AG04450 (cell line): ENCODE results near the gene F2RL3. TPM values are rescaled to one million over a fixed set of nuclear protein-coding genes. Genes with fewer than 3 reads are reported as not detected.

ENCODE experiments used
- CTCF ChIA-PET: fragments of 300-600, 350-600 bp; formaldehyde crosslinking; extraction: SDS; loops from one replicate; lab custom pipeline; 2022; ENCODE audit warnings: antibody characterized with exemption, inconsistent platforms; lab: Charles Lee
- POLR2A ChIA-PET: fragments of 350-600 bp; formaldehyde crosslinking; extraction: SDS; loops from one replicate; lab custom pipeline; 2021; ENCODE audit warnings: antibody characterized with exemption, inconsistent platforms; lab: Yijun Ruan, JAX
- DNase-seq: peaks from one replicate; pipeline ENCODE4 v3.0.0-alpha.2; 2011; ENCODE audit warnings: low read depth, low spot score
- H3K27ac ChIP-seq: one replicate; pipeline ENCODE4 v1.5.1; 2012; ENCODE audit warnings: low read depth, low read length, control low read depth
- H3K27me3 ChIP-seq: one replicate; pipeline ENCODE4 v1.6.0; 2012; ENCODE audit warnings: low read length; ENCODE audit not compliant: control insufficient read depth, insufficient read depth
- H3K4me3 ChIP-seq: 2 replicates; pipeline ENCODE4 v1.5.1; 2011; ENCODE audit warnings: mild to moderate bottlenecking, low read depth, low read length, control low read depth
- H3K9me3 ChIP-seq: 2 replicates; pipeline ENCODE4 v1.5.1; 2012; ENCODE audit warnings: low read length; ENCODE audit not compliant: control insufficient read depth, insufficient read depth
- CTCF ChIP-seq: IDR thresholded peaks from 2 replicates; pipeline ENCODE4 v1.5.1; 2011; ENCODE audit warnings: low read depth, low read length, control low read depth, inconsistent platforms
- polyA plus RNA-seq: library from polyadenylated mRNA; depleted of rRNA; stranded (reverse); fragments of >200 nt; gene quantifications from 2 replicates; pipeline ENCODE4 v1.2.3, GENCODE V29; 2011

The F2RL3 gene
- polyA plus RNA-seq, 1 experiment: not detected

GRCh38 chr19:16897029-16897855 is 8.4 kb downstream of the F2RL3 start:
- no peak for TF ChIP-seq CTCF
- peaks cover 10% of the 10 kb centered on the region for H3K27me3 ChIP-seq
- CTCF ChIA-PET: interaction anchor here (0.6 kb wide), 1 partner anchor 1308 kb away, joined by 3 read pairs; no protein-coding TSS in a partner anchor
- no peak overlapping the region for H3K27ac ChIP-seq
- H3K9me3 ChIP-seq: peaks cover 5% of the 10 kb centered on the region; the same call in 1 of the 2 replicates
- POLR2A ChIA-PET: no interaction called here
- DNase-seq: peak; percentile 87
- peak overlapping the region; percentile 61 for H3K4me3 ChIP-seq

- POLR2A ChIA-PET: no interaction called here
These were observed 9.0 kb downstream of the F2RL3 start for GRCh38 chr19:16897856-16898161.

GRCh38 chr19:16898361-16899015 is 9.7 kb downstream of the F2RL3 start:
- Histone ChIP-seq H3K4me3 (no peak overlapping the region), H3K27me3 (peaks cover 8% of the 10 kb centered on the region), H3K27ac (no peak overlapping the region), H3K9me3 (peaks cover 5% of the 10 kb centered on the region; the same call in 1 of the 2 replicates)
- ChIA-PET CTCF (no interaction called here), POLR2A (no interaction called here)
- no peak for TF ChIP-seq CTCF
- DNase-seq: no peak

More at GRCh38 chr19:16897856-16898161, 9.0 kb downstream of the F2RL3 start:
- no peak for TF ChIP-seq CTCF
- Histone ChIP-seq H3K27ac (no peak overlapping the region), H3K9me3 (peaks cover 5% of the 10 kb centered on the region; the same call in 1 of the 2 replicates), H3K4me3 (peak overlapping the region; percentile 61), H3K27me3 (peaks cover 10% of the 10 kb centered on the region)
- CTCF ChIA-PET: interaction anchor here (0.6 kb wide), 1 partner anchor 1307 kb away, joined by 3 read pairs; no protein-coding TSS in a partner anchor
- no peak for DNase-seq

GRCh38 chr19:16899566-16900075 is 10.8 kb downstream of the F2RL3 start:
- Histone ChIP-seq H3K9me3 (peaks cover 5% of the 10 kb centered on the region; the same call in 1 of the 2 replicates), H3K27ac (no peak overlapping the region), H3K27me3 (peaks cover 8% of the 10 kb centered on the region), H3K4me3 (no peak overlapping the region)
- DNase-seq: no peak
- CTCF ChIA-PET: no interaction called here
- POLR2A ChIA-PET: no interaction called here
- peak; percentile 57 for TF ChIP-seq CTCF
